ENCODE data around the gene PCSK6.

PCSK6 gene

GRCh38 chr15:101305820-101306255 is 183.7 kb downstream of the PCSK6 start:
- no peaks in the 10 kb centered on the region for H3K9me2 ChIP-seq (replicated peaks; ENCODE audit: control insufficient read depth, low read length)

GRCh38 chr15:101303408-101303807 is 186.1 kb downstream of the PCSK6 start:
- H4K20me1 ChIP-seq (ENCODE audit: control insufficient read depth, insufficient read depth, low read depth, low read length), result no peaks in the 10 kb centered on the region
- 0 out of 2 replicates have a peak, but pooled peaks cover 3% of the 10 kb centered on the region for H3K4me1 ChIP-seq (ENCODE audit: control insufficient read depth, low read length)
- no peak overlapping the region for H3K27ac ChIP-seq (ENCODE audit: low read depth, low read length)
- H3F3A ChIP-seq (ENCODE audit: control insufficient read depth, insufficient read depth), result no peaks in the 10 kb centered on the region
- no peaks in the 10 kb centered on the region for H3K36me3 ChIP-seq (ENCODE audit: control insufficient read depth, low read length)
- no peaks in the 10 kb centered on the region for H3K9me3 ChIP-seq (ENCODE audit: control insufficient read depth, insufficient read depth, low read length)
- no peaks in the 10 kb centered on the region for H3K79me2 ChIP-seq (ENCODE audit: control insufficient read depth, low read length)
- no peak for TF ChIP-seq EZH2phosphoT487 (IDR thresholded peaks at IDR 0.05; ENCODE audit: borderline replicate concordance, low read length)
- no peaks in the 10 kb centered on the region for H3K9me2 ChIP-seq (replicated peaks; ENCODE audit: control insufficient read depth, low read length)
- no peaks in the 10 kb centered on the region for H3K27me3 ChIP-seq (ENCODE audit: control insufficient read depth, low read length)
- H3K4me3 ChIP-seq (ENCODE audit: low read length), result no peak overlapping the region
- H3K4me2 ChIP-seq (ENCODE audit: low read length), result no peak overlapping the region

More at GRCh38 chr15:101305820-101306255, 183.7 kb downstream of the PCSK6 start:
- Histone ChIP-seq H3K27ac (ENCODE audit: low read depth, low read length) (no peak overlapping the region), H3K4me1 (ENCODE audit: control insufficient read depth, low read length) (no peaks in the 10 kb centered on the region), H3F3A (ENCODE audit: control insufficient read depth, insufficient read depth) (no peaks in the 10 kb centered on the region), H4K20me1 (ENCODE audit: control insufficient read depth, insufficient read depth, low read depth, low read length) (no peaks in the 10 kb centered on the region), H3K36me3 (ENCODE audit: control insufficient read depth, low read length) (no peaks in the 10 kb centered on the region), H3K4me3 (ENCODE audit: low read length) (no peak overlapping the region), H3K27me3 (ENCODE audit: control insufficient read depth, low read length) (no peaks in the 10 kb centered on the region), H3K9me3 (ENCODE audit: control insufficient read depth, insufficient read depth, low read length) (no peaks in the 10 kb centered on the region), H3K4me2 (ENCODE audit: low read length) (no peak overlapping the region), H3K79me2 (ENCODE audit: control insufficient read depth, low read length) (no peaks in the 10 kb centered on the region)
- no peak for TF ChIP-seq CTCF (IDR thresholded peaks at IDR 0.05; ENCODE audit: low read depth, low read length, poor library complexity, severe bottlenecking)
- no peak for TF ChIP-seq EZH2phosphoT487 (IDR thresholded peaks at IDR 0.05; ENCODE audit: borderline replicate concordance, low read length)

- Histone ChIP-seq H3F3A (ENCODE audit: control insufficient read depth, insufficient read depth) (peaks cover 19% of the 10 kb centered on the region), H3K27ac (ENCODE audit: low read depth, low read length) (no peak overlapping the region), H3K27me3 (ENCODE audit: control insufficient read depth, low read length) (no peaks in the 10 kb centered on the region), H3K4me3 (ENCODE audit: low read length) (peak overlapping the region; percentile 100), H3K9me3 (ENCODE audit: control insufficient read depth, insufficient read depth, low read length) (no peaks in the 10 kb centered on the region), H3K36me3 (ENCODE audit: control insufficient read depth, low read length) (peaks cover 36% of the 10 kb centered on the region), H4K20me1 (ENCODE audit: control insufficient read depth, insufficient read depth, low read depth, low read length) (peaks cover 19% of the 10 kb centered on the region), H3K9me2 (replicated peaks; ENCODE audit: control insufficient read depth, low read length) (no peaks in the 10 kb centered on the region), H3K79me2 (ENCODE audit: control insufficient read depth, low read length) (peaks cover 48% of the 10 kb centered on the region), H3K4me1 (ENCODE audit: control insufficient read depth, low read length) (peaks cover 29% of the 10 kb centered on the region), H3K4me2 (ENCODE audit: low read length) (peak overlapping the region; percentile 97)
- TF ChIP-seq EZH2phosphoT487 (IDR thresholded peaks at IDR 0.05; ENCODE audit: borderline replicate concordance, low read length), result no peak
- TF ChIP-seq CTCF (IDR thresholded peaks at IDR 0.05; ENCODE audit: low read depth, low read length, poor library complexity, severe bottlenecking), result no peak
Observed at GRCh38 chr15:101296418-101297405, 192.8 kb downstream of the PCSK6 start.
